Measurements from ENCODE around the gene KRCC1.

KRCC1 gene

DNA sequence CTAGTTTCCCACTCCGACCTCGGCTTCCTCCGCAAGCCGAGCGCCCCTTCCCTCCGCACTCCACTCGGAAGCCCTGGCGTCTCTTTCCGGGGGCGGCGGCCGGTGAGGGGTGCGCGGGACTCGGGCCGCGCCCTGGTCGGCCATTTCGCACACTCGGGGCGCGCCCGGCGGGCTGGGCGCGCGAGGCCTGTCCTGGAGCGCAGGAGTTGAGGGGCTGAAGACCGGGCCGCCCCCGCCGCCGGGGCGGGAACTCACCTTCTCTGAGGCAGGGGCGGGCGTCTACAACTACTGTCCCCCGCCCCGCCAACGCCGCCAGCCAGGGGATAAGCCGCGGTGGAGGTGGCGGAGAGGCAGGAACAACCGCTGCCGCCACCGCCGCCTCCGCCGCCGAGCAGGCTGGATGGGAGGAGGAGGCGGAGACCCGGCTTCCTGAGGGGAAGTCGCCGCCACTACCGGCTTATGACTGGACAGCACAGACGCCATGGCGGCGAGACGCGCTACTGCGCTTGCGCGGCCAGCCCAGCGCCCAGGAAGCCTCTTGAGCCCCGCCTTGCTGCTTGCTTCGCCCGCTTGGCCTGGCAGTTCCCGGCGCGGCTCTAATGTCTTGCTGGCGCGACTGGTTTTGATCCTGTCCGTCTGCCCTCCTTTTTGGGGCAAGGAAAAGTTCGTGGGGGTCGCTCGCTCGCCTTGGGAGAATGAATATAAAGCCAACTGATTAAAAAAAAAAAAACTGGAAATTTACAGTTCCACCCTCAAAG lies at the start of gene KRCC1:
TSS of gene KRCC1 (minus strand) at position 413 of the 758 bp plus-strand sequence. CDS start 27,220 bp downstream, outside the sequence.
- peak; percentile 90 for DNase-seq

DNA sequence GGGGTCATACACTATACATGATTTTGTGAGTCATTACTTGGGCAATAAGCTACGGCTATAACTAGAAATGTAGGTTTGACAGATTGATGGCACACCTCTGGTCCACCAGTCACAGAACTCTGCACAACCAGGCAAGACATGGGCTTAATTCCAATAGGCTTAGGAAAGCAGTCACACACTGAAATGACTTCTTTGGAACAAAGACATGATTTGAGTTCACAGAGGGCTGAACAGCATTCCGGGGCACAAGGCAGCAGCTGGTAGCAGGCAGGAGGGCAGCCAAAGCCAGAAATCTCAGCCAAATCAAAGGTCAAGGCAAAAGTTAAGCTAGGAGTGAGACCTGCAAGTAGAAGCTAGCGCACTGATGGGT lies 44.9 kb upstream of the KRCC1 start:
- DNase-seq: no peak

- DNase-seq: no peak
These were observed 44.4 kb upstream of the KRCC1 start for GRCh38 chr2:88099798-88100488.

DNA sequence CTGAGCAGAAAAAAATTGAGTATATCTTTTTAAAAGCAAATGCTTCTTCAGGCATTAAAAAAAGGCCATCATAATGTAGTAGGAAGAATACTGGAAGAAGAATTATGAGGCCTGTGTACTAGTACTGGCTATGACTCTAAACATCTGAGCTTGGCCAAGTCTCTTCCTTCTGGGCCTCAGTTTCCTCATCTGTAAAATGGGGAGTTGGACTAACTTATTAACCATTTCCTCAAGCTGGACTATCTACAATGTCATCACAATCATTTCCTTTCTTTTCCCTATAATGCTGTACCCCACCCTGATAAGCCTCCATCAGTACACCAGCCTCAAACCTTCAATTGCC lies 42.9 kb upstream of the KRCC1 start:
- no peak for DNase-seq

GRCh38 chr2:88097891-88098557 lies 42.4 kb upstream of the KRCC1 start:
- DNase-seq: no peak

- DNase-seq: no peak
These were observed 41.6 kb upstream of the KRCC1 start for GRCh38 chr2:88097192-88097591.

- DNase-seq: no peak
These were observed 41.1 kb upstream of the KRCC1 start for GRCh38 chr2:88096708-88097107.

GRCh38 chr2:88095022-88095421 lies 39.4 kb upstream of the KRCC1 start:
- no peak for DNase-seq

DNA sequence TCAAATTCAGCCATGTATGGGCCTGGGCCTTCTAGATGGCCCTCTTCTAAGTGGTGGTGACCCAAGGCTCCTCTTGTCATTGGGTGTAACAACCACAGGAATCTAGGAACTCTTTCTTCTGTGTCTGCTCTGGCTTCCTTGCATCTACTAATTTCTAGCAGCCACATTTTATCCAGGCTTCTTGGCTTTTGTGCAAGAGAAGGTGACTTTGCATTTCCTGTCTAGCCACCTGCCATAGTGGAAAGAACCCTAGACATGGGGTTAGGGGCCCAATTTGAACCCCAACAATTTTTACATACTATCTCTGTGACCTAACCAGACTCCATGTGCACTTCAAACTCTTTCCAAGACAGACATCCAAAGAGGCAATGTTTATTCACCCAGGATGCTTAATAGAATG lies 37.2 kb upstream of the KRCC1 start:
- no peak for DNase-seq

GRCh38 chr2:88091943-88092342 lies 36.4 kb upstream of the KRCC1 start:
- DNase-seq: no peak

DNA sequence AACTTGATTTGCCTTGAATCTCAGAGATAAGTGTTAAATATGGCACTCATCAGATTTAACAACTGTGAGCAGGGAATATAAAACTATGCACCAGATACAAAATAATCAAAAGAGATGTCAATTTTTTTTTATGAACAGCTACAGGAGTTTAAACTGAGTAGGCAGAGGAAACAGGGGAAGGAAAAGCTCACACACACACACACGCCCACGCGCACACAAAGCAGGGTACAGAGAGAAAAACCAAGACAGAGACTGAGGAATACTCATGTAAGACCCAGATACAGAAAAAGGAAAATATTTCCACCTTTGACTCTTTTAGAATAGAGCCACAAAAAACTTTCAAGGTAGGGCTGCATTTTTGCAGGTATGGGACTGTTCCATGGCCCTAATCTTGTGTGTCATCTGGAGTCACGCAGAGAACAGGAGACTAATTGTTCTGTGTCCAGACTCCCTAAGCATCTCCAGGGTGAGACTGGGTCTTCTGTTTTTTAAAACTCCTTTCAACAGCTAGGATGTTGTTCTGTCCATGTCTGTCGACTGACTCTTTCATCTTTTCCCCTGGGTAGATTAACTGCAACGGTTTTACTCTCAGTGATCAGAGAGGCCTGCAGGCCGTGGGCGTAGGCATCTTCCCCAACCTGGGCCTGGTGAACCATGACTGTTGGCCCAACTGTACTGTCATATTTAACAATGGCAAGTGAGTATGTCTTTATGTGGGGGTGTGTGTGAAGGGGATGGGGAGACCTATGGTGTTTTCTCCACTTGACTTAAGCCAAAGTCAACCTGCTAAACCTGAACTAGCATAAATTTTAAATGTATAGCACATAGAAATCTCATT lies 35.1 kb upstream of the KRCC1 start:
- DNase-seq: peak; percentile 52

- DNase-seq: no peak
These were observed 33.4 kb upstream of the KRCC1 start for GRCh38 chr2:88088999-88089398.

DNA sequence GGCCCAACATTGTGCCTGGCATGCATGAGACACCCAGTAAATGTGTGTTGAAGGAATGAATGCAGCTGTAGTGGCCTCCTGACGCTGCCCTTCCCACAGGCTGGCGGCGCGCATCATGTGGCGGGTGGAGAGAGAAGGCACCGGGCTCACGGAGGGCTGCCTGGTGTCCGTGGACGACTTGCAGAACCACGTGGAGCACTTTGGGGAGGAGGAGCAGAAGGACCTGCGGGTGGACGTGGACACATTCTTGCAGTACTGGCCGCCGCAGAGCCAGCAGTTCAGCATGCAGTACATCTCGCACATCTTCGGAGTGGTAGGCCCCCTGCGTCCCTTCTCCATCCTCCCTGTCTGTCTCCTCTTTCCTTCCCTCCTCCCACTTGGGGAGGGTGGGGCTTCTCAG lies 32.2 kb upstream of the KRCC1 start:
- no peak for DNase-seq

- DNase-seq: no peak
These were observed 31.5 kb upstream of the KRCC1 start for GRCh38 chr2:88087073-88087472.

GRCh38 chr2:88086401-88086800 lies 30.8 kb upstream of the KRCC1 start:
- DNase-seq: no peak

DNA sequence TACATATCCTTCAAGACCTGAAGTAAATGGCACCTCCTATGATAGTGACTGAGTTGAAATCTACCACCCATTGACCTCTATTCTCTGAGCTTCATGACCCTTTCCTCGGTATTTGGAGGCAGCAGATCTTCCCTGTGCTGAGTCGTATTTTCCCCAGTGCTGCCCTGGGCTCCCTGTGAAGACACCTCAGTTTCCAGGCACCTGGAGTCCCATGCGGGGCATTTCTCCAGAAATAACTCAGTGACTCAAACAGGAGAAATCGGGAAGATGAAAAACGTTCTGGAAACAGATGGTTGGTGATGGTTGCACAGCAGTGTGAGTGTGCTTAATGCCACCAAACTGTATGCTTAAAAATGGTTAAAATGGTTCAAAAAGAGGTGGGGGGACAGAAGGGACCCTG lies 30.0 kb upstream of the KRCC1 start:
- DNase-seq: no peak

- DNase-seq: no peak
These were observed 29.5 kb upstream of the KRCC1 start for GRCh38 chr2:88085099-88085498.

GRCh38 chr2:88082781-88083180 lies 27.2 kb upstream of the KRCC1 start:
- DNase-seq: no peak

DNA sequence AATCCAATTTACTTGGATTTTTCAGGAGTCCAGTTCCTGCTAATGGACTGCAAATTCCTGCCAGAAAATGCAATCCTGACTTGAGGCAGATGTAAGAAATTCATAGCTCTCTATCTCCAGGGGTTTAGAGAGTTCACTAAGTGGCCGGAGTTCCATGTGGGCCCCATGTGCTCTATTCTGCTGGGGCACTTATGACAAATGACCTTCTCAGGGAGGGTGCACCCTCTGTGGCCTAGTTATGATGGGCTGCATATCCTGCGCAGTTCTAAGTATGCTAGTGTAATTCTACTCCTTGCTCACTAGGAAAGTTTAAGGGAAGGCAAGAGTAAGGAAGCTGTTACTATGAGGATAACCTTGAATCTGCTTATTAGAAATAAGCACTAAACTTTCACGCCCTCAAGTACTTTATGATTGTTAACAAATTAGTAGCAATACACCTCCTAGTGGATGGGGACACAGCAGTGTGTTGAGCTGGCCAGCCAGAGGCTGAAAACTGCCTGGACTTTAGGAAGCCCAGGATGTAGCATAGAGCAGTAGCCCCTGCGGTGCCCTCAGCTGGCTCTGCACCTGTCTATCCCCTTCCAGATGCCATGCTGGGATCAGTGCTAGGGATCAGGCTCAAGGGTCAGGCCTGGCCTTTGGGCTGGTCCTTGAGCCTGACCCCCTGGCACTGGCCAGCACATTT lies 26.5 kb upstream of the KRCC1 start:
- no peak for DNase-seq

- no peak for DNase-seq
These were observed 25.0 kb upstream of the KRCC1 start for GRCh38 chr2:88080545-88080944.

GRCh38 chr2:88078643-88079172 lies 23.1 kb upstream of the KRCC1 start:
- no peak for DNase-seq

- no peak for DNase-seq
These were observed 21.5 kb upstream of the KRCC1 start for GRCh38 chr2:88077080-88077479.

All from stimulated activated CD4-positive, alpha-beta T cell treated with anti-CD3 and anti-CD28 coated beads, Interleukin-12 subunit alpha, Interleukin-12 subunit beta, amount 100 ng/mL, for 4 hours (primary cell).